GM12875 (cell line): ENCODE data around the gene SERINC3.

ENCODE experiments used
- H3K4me3 ChIP-seq: one replicate; pipeline ENCODE4 v1.5.1; 2011; ENCODE audit warnings: low read depth, low read length, control low read depth
- TF ChIP-seq, protein P1 (sequence below): IDR thresholded peaks from 2 replicates; pipeline ENCODE4 v1.5.1; 2011; ENCODE audit warnings: low read depth, mild to moderate bottlenecking, control low read depth, inconsistent platforms, low read length, moderate library complexity, borderline replicate concordance; ENCODE audit not compliant: insufficient read depth

SERINC3 gene

DNA sequence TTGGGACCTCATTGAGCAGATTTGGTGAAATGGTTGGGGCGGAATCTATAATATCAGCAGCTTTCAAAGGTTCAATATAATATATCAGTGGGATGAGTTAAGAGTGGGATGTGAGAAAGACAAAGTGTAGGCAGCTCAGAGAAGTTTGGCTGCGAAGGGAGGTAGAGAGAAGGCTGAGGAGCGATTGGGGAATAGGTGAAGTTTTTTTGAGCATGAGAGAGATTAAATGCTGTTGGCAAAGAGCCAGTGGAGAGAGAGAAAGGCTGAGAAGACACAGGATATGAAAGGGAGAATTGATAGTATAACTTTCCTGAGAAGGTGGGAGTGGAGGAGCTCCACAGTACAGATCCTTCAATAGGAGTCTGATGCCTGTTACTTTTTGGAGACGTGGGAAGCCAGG lies 12.1 kb upstream of the SERINC3 start:
- TF ChIP-seq, protein P1, sequence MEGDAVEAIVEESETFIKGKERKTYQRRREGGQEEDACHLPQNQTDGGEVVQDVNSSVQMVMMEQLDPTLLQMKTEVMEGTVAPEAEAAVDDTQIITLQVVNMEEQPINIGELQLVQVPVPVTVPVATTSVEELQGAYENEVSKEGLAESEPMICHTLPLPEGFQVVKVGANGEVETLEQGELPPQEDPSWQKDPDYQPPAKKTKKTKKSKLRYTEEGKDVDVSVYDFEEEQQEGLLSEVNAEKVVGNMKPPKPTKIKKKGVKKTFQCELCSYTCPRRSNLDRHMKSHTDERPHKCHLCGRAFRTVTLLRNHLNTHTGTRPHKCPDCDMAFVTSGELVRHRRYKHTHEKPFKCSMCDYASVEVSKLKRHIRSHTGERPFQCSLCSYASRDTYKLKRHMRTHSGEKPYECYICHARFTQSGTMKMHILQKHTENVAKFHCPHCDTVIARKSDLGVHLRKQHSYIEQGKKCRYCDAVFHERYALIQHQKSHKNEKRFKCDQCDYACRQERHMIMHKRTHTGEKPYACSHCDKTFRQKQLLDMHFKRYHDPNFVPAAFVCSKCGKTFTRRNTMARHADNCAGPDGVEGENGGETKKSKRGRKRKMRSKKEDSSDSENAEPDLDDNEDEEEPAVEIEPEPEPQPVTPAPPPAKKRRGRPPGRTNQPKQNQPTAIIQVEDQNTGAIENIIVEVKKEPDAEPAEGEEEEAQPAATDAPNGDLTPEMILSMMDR = no peak
- no peak overlapping the region for H3K4me3 ChIP-seq

DNA sequence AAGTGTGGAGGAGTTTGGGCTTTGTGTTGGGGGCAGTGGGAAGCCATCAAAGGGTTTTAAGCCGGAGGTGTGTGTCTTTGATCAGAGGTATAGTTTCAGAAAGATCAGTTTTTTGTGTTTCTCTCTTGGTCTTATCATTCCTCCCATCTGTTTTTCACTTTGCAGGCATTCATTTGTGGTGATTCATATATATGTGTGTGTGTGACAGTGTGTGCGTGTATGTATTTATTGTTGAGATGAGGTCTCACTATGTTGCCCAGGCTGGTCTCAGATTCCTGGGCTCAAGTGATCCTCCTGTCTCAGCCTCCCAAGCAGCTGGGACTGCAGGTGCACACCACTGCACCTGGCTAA lies 11.1 kb upstream of the SERINC3 start:
- TF ChIP-seq, protein P1 = no peak
- H3K4me3 ChIP-seq = no peak overlapping the region

DNA sequence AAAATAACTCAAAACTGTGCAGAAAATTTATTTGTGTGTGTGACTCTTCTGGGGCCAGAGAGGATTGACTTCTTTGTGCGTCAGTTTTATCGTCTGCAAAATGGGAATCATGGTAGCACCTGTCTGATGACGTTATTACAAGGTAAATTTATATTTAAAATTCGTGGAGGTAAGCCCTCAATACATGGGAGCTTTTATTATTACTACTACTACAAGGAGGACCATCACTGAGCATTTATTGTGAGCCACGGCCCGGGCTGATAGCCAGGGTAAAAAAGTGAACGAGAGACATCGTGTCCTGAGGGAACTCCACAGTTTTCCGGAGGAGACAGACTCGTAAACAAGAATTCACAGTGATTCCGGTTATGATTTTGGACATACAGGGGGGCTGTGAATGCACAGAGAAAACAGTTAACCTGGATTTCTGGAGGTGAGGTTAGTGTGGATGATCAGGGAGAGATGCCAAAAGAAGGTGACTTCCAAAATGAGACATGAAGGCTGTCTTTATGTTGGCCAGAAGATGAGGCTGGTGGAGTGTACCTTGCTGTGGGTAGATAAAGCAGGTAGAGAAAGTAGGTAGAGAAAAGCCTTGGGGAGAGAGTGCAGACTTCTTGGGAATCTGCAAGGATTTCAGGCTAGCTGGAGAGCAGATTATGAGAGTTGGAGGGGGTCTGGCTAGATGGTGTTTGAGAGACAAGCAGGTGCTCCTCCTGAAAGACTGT lies 10.6 kb upstream of the SERINC3 start:
- H3K4me3 ChIP-seq = peak overlapping the region; percentile 60
- TF ChIP-seq, protein P1 = no peak

DNA sequence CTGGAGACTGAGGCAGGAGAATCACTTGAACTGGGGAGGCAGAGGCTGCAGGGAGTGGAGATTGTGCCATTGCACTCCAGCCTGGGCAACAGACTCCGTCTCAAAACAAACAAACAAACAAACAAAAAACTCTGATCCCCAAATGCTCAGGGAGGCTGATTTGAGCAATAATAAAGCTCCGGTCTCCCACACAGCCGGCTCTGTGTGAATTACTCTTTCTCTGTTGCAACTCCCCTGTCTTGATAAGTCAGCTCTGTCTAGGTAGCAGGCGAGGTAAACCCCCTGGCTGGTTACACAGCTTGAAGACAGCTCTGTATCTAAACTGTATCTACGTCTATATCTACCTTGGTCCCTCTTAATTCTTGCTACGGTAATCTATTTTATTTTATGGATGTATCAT lies 6.4 kb upstream of the SERINC3 start:
- TF ChIP-seq, protein P1 = no peak
- H3K4me3 ChIP-seq = no peak overlapping the region

DNA sequence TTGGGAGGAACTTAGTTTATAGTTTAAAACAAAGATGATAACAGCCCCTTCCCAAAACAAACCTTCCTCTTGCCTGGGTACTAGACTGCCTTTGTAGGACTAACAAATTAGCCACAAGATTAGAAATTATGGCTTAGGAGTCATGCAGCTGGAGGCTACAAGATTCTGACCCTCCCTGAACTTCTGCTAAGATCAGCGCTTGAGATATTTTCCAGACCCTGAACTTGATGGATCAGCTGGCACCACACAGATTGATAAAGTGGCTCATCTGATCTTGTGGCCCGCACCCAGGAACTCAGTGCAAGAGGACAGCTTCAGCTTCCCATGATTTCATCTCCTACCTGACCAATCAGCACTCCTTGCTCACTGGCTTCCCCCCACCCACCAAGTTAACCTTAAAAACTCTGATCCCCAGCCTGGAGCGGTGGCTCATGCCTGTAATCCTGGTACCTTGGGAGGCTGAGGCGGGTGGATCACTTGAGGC lies 5.9 kb upstream of the SERINC3 start:
- TF ChIP-seq, protein P1 = no peak
- no peak overlapping the region for H3K4me3 ChIP-seq

DNA sequence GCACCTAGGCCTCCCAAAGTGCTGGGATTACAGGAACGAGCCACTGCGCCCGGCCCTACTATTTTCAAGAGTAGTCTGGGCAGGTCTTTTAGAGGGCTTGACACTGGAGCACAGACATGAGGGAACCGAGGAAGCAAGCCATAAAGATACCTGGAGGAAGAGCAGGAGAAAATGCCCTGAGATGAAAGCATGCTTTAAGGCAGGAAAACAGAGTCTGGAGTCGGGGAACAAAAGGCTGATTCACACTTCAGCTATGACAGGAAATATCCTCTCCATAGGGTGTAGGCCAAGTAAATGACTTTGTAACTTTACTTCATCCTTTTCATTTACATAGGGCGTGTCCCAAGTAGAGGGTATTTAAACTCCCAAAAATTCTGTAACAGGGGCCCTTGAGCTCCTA lies 4.3 kb upstream of the SERINC3 start:
- no peak overlapping the region for H3K4me3 ChIP-seq
- TF ChIP-seq, protein P1 = no peak

DNA sequence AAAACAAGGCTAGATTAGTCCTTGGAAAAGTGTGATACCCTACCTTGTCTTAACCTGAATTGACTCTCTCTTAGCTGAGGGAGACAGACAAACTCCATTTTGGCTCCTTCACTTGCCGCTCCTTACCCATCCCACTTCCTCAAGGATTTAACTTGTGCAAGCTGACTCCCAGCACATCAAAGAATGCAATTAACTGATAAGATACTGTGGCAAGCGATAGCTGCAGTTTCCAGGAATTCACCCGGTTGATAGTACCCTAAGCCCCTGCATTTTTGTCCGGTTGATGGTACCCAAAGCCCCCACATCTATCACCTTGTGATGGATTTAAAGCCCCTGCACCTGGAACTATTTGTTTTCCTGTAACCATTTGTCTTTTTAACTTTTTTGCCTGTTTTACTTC lies 1.9 kb upstream of the SERINC3 start:
- H3K4me3 ChIP-seq = no peak overlapping the region
- TF ChIP-seq, protein P1 = no peak
